VCaP (cell line): ENCODE data around the gene CYTH1.
A peak's percentile ranks its signal among the peaks of the same experiment; 100 is the strongest.

Experiments
- H3K27ac ChIP-seq: fragments of 450-650 bp; 2 replicates; pipeline ENCODE4 v1.5.1; 2017
- TF ChIP-seq, protein P1 (sequence below): fragments of 450-650 bp; conservative IDR thresholded peaks from 2 replicates; pipeline ENCODE4 v1.5.1; 2017; ENCODE audit warnings: mild to moderate bottlenecking, moderate library complexity

CYTH1 gene

DNA sequence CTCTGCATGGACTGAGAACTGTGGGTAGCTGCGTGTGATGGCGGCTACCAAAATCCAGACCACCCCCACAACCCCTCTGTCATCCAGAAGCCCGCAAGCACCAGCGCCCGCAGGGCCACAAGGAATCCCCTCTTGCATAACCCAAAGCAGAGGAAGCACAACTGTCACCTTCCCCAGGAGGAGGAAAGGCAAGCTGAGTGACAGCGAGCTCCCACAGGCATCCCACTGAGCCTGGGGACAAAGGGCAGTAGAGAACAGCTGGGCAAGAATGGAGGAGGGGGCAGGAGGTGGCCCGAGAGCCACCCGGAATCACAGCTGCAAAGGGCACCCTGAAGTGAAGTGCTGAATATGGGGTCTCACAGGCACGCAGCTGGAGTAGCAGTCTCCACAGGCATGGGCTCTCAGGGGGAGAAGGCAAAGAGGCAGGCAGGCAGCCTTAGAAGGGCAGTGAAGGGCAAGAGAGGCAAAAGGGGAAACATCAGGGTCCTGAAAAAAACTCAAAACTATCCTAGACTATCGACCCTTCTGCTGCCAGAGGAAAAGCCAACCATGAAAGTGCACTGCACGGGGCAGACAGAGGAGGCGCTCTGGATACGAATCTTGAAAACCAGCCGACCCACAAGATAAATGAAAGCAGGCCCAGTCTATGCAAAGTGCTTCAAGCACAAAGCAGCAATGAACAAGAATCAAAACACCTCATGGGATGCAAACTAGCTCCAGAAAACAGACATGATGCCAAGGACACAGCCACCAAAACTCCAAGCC, 41.4 kb upstream of the CYTH1 start:
- TF ChIP-seq, protein P1, sequence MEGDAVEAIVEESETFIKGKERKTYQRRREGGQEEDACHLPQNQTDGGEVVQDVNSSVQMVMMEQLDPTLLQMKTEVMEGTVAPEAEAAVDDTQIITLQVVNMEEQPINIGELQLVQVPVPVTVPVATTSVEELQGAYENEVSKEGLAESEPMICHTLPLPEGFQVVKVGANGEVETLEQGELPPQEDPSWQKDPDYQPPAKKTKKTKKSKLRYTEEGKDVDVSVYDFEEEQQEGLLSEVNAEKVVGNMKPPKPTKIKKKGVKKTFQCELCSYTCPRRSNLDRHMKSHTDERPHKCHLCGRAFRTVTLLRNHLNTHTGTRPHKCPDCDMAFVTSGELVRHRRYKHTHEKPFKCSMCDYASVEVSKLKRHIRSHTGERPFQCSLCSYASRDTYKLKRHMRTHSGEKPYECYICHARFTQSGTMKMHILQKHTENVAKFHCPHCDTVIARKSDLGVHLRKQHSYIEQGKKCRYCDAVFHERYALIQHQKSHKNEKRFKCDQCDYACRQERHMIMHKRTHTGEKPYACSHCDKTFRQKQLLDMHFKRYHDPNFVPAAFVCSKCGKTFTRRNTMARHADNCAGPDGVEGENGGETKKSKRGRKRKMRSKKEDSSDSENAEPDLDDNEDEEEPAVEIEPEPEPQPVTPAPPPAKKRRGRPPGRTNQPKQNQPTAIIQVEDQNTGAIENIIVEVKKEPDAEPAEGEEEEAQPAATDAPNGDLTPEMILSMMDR = no peak
- no peak overlapping the region for H3K27ac ChIP-seq

DNA sequence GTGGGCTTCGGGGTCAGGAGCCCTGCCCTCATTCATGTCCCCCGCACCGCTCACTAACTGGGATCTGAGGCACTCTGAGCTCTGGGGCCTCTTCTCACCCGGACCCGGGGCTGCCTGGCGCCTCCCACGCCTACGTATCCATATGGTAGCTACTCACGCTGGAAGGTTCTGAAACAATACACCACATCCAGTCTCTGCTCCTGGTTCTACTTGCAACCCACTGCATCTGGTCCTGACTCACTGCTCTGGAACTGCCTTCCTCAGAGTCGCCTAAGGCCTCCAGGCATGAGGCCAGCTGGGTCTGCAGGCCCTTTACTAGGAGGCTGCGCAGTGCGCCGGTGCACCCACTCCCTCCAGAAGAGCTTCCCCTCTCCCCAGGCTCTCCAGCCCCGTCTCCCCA, 40.5 kb upstream of the CYTH1 start:
- TF ChIP-seq, protein P1 = no peak
- H3K27ac ChIP-seq = no peak overlapping the region

DNA sequence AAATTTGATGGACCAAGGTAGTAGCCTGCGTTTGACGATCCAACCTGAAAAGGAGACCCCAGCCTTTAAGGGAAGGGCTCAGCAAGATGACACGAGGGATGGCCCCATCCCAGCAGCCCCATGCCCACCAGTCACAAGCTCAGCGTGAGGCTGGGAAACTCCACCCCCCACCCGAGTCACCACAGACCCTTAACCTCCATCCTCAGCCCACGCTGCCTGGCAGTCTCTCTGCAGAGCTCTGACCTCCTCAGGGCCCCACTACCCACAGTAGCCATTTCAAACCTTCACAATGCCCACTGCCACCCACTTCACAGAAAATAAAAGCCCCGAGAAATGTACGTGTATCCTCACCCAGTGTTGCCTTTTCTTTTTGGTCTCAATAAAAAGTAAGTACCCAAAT, 39.9 kb upstream of the CYTH1 start:
- no peak overlapping the region for H3K27ac ChIP-seq
- TF ChIP-seq, protein P1 = no peak

DNA sequence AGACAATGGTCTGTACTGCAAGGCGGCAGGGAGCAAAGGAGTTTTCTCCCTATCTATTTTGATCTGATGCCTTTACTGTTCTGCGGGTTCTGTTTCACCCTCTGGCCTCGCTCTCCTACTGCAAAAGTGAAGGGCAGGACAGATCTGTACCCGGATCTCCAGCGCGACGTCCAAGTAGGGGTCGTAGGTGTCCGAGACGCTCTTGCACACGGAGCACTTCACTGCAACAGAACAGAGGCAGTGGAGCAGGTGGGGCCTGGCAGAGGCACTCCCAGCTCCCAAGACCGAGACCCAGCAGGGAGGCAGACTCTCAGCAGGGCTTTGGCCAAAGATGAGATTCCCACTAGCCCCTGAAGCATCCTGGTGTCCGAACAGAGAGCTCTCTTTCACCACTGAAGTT, 38.8 kb upstream of the CYTH1 start:
- H3K27ac ChIP-seq = peak overlapping the region; percentile 95
- TF ChIP-seq, protein P1 = no peak

DNA sequence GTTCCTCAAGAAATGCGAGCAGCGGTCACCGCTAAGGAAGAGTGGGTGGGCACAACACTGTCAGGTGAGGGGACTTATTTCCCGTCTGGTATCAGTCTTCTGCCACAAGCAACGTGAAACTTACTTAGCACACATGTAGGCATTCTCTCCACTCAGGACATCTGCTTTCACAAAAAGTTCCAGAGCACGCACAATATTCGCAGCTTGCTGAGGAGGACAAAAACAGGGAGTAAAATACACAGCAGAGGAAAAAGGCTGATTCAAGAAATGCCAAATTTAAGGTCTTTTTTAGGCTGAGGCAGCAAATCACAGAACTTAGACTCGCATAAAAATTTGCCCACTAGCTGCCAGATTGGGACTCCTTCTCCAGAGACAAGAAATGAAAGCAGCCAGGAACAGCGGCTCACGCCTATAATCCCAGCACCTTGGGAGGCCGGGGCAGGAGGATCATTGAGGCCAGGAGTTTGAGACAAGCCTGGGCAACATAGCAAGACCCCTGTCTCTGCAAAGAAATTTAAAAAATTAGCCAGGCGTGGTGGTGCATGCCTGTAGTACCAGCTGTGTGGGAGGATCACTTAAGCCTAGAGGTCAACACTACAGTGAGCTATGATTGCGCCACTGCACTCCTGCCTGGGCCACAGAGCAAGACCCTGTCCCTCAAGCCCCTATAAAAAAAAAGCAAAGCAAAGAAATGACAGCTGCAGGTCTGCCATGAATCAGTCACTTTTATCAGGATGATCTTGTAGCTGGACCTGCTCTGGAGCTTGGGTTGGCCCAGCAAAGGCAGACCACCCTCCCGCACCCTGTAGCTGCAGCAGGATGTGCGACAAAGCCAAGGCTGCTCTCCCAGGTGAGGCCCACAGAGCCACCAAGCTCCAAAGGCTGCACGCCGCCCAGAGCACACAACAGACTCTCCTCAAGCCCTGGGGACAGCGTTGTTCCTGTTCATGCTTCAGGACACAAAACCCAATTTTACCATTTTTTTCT, 38.0 kb upstream of the CYTH1 start:
- H3K27ac ChIP-seq = peak overlapping the region; percentile 95
- TF ChIP-seq, protein P1 = no peak

DNA sequence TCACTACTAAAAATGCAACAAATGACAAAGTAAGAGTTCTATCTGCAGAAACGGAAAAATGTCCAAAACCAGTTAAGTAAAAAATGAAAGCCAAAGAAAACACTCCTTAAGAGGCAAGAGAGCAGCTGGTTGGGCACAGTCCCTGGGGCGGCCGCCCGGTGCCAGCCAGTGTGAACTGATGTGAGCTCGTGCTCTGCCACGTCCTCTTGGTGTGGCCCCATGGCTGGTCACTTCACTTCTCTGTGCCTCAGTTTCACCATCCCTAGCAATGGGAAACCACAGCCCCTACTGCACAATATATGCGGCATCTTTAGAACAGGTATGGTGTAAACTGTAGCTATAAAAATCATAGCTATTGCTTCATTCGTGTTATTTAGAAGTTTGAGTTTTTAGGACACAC, 37.3 kb upstream of the CYTH1 start:
- TF ChIP-seq, protein P1 = no peak
- peak overlapping the region; percentile 95 for H3K27ac ChIP-seq

DNA sequence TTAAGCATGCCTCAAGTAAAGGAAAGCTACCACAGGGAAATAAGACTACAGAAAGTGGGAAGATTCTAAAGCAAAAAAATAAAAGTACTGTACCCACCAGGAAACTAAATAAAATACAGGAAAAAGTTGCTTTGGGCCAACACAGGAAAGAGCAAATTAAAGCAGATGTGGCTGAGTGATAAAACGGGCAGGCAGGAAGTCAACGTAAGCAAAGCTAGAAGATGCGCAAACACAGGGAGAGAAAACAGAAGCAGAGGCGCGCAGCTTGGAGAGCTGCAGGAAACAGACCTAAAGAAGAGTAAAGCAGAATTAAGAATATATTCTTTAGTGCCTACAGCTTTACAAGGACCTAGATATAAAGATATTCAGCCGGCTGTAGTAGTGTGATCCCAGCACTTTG, 36.9 kb upstream of the CYTH1 start:
- TF ChIP-seq, protein P1 = no peak
- H3K27ac ChIP-seq = peak overlapping the region; percentile 95
